HG03442 (cell line): ENCODE results near the gene MRPS6.

Experiments
- ATAC-seq: cut with Tn5 transposase; IDR thresholded peaks from one replicate; pipeline ENCODE4 v1.9.1; 2021; ENCODE audit warnings: mild to moderate bottlenecking, moderate library complexity; ENCODE audit not compliant: unreplicated experiment

MRPS6 gene

GRCh38 chr21:34131586-34131985, 58.2 kb downstream of the MRPS6 start:
- no peak for ATAC-seq

GRCh38 chr21:34132202-34132601, 58.8 kb downstream of the MRPS6 start:
- no peak for ATAC-seq

- no peak for ATAC-seq
These were observed 59.5 kb downstream of the MRPS6 start for GRCh38 chr21:34132926-34133325.

GRCh38 chr21:34133392-34133791, 60.0 kb downstream of the MRPS6 start:
- no peak for ATAC-seq

GRCh38 chr21:34133802-34134201, 60.4 kb downstream of the MRPS6 start:
- no peak for ATAC-seq

GRCh38 chr21:34135330-34135729, 62.0 kb downstream of the MRPS6 start:
- ATAC-seq, result no peak

GRCh38 chr21:34141373-34141772, 68.0 kb downstream of the MRPS6 start:
- no peak for ATAC-seq

- no peak for ATAC-seq
These were observed 70.4 kb downstream of the MRPS6 start for GRCh38 chr21:34143685-34144182.

GRCh38 chr21:34144224-34144623, 70.8 kb downstream of the MRPS6 start:
- ATAC-seq, result no peak

GRCh38 chr21:34147792-34148418, 74.5 kb downstream of the MRPS6 start:
- no peak for ATAC-seq

GRCh38 chr21:34148419-34148804, 75.0 kb downstream of the MRPS6 start:
- no peak for ATAC-seq

- ATAC-seq, result no peak
These were observed 75.6 kb downstream of the MRPS6 start for GRCh38 chr21:34148826-34149558.

GRCh38 chr21:34152500-34152899, 79.1 kb downstream of the MRPS6 start:
- no peak for ATAC-seq

GRCh38 chr21:34154878-34155277, 81.5 kb downstream of the MRPS6 start:
- no peak for ATAC-seq

- ATAC-seq, result no peak
These were observed 83.6 kb downstream of the MRPS6 start for GRCh38 chr21:34156957-34157356.

GRCh38 chr21:34157521-34157920, 84.1 kb downstream of the MRPS6 start:
- no peak for ATAC-seq

- no peak for ATAC-seq
These were observed 85.8 kb downstream of the MRPS6 start for GRCh38 chr21:34158866-34159835.

GRCh38 chr21:34166468-34166867, 93.1 kb downstream of the MRPS6 start:
- no peak for ATAC-seq

GRCh38 chr21:34170886-34171285, 97.5 kb downstream of the MRPS6 start:
- ATAC-seq, result no peak

- no peak for ATAC-seq
These were observed 101.1 kb downstream of the MRPS6 start for GRCh38 chr21:34174470-34174869.

- ATAC-seq, result no peak
These were observed 103.1 kb downstream of the MRPS6 start for GRCh38 chr21:34176448-34176847.
